Stimulated activated CD8-positive, alpha-beta memory T cell treated with anti-CD3 and anti-CD28 coated beads, Interleukin-15, amount 100 ng/mL, for 48 hours (primary cell): ENCODE measurements around the gene SLC35G1.

Experiments used
- DNase-seq, 2 donors: peaks; one replicate each; pipeline ENCODE4 v3.0.0-alpha.2; 2020; ENCODE audit warnings: low read depth in 2 of 2

The SLC35G1 gene

DNA sequence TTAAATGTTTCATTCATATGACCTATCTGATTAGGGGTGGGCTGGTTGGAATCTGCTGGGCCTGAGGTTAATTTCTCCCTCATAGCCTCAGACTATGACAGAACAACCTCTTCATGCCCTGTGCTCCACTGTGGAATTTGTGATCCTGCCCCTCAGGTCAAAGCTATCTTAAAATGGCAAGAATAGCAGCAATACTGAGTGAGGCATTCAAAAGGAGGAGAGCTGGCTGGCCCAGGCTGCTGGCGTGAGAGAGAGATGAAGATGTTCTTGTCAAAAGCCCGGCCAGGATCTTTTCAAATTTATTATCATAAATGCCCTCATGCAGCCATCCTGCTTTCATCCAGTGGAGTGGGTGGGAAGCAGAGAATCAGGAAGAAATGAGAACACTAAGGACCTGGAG is 58.1 kb downstream of the SLC35G1 start:
- no peak for DNase-seq
